ENCODE measurements around the gene CTDNEP1. TPM values are rescaled to one million over a fixed set of nuclear protein-coding genes. Genes with fewer than 3 reads are reported as not detected.

CTDNEP1 gene
- total and polyA plus RNA-seq, 11 donors = 54.0 to 126 (median 107) TPM

DNA sequence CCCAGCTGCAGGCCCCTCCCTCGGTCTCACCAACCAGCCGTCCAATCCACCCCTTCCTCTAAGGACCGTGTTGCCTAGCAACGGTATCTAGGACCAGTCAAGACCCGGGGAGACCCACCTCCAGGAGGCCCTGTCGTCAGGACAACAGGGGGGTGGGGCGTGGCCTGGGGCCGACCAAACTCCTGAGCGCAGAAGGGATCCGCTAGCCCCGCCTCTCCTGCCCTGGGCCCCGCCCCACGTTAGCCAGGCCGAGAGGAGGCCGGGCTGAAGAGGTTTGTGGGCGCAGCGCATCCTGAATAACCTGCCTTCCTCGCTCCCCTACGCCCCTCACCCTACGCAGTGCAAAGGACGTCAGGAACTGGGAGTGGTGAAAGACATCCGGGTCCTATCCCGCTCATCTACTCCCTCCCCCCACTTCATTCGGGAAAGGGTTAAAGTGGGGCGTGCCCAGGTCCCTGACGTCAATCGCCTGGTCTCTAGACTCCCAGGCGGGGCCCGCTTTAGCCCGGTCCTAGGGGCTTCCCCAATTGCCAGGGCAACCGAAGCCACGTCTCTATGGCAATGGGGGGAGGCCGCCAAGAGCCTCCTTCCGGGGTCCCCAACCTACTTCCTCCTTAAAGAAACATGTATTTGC is 46.6 kb downstream of the CTDNEP1 start:
- no peak for TF ChIP-seq POLR2A (IDR thresholded peaks at IDR 0.05)
- TF ChIP-seq, protein P1, sequence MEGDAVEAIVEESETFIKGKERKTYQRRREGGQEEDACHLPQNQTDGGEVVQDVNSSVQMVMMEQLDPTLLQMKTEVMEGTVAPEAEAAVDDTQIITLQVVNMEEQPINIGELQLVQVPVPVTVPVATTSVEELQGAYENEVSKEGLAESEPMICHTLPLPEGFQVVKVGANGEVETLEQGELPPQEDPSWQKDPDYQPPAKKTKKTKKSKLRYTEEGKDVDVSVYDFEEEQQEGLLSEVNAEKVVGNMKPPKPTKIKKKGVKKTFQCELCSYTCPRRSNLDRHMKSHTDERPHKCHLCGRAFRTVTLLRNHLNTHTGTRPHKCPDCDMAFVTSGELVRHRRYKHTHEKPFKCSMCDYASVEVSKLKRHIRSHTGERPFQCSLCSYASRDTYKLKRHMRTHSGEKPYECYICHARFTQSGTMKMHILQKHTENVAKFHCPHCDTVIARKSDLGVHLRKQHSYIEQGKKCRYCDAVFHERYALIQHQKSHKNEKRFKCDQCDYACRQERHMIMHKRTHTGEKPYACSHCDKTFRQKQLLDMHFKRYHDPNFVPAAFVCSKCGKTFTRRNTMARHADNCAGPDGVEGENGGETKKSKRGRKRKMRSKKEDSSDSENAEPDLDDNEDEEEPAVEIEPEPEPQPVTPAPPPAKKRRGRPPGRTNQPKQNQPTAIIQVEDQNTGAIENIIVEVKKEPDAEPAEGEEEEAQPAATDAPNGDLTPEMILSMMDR (IDR thresholded peaks at IDR 0.05) = no peak
- 0 to 1% (median 0%) methylated on average over 32 to 34 of the region's 34 CpGs for WGBS, 4 donors
- Histone ChIP-seq H3K27me3 (no peaks in the 10 kb centered on the region), H3K4me3 (peak overlapping the region; percentile 19 to 79 (median 54)), H3K9me3 (no peaks in the 10 kb centered on the region), H3K27ac (peak overlapping the region in 11 of 12 donors; percentile 45 to 81 (median 62)), H3K4me1 (peaks cover 0 to 21% (median 5%) of the 10 kb centered on the region in 12 donors), H3K36me3 (peaks cover 0 to 32% (median 25%) of the 10 kb centered on the region in 9 donors)
- intact Hi-C loops (cut with DNase I) = no loop called here
- DNase-seq = peak; percentile 88 to 92 (median 89)
- ATAC-seq = peak; percentile 86 to 93 (median 90)

GRCh38 chr17:7204336-7204735 is 47.2 kb downstream of the CTDNEP1 start:
- 74 to 79% (median 75%) methylated on average over 15 of the region's 15 CpGs for WGBS, 4 donors
- intact Hi-C loops (cut with DNase I) = no loop called here
- Histone ChIP-seq H3K27ac (peak overlapping the region in 8 of 12 donors; percentile 52 to 81 (median 68)), H3K36me3 (peaks cover 0 to 32% (median 25%) of the 10 kb centered on the region in 9 donors), H3K9me3 (no peaks in the 10 kb centered on the region), H3K4me1 (peaks cover 0 to 21% (median 5%) of the 10 kb centered on the region in 12 donors), H3K27me3 (no peaks in the 10 kb centered on the region), H3K4me3 (peak overlapping the region in 11 of 12 donors; percentile 34 to 79 (median 55))
- DNase-seq (peak in 1 of 5 donors; percentile 11), ATAC-seq (peak in 2 of 4 donors; percentile 1)
- TF ChIP-seq, protein P1 (IDR thresholded peaks at IDR 0.05) = no peak

DNA sequence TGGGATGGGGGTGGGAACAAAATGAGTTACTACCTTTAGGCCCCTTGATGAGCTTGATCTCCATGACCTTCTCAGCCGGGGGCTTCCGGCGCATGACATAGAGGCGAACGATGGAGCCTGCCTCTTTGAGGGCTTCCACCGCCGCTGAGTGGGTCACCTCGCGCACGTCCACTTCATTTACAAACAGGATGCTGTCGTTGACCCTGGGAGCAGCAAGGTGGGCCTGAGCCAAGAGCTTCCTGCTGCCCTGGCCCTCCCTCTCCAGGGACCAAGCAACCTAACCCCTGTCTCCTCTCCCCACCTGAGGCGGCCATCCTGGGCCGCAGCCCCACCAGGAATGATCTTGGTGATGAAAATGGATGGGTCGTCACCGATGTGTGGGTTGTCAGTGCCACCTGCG is 48.1 kb downstream of the CTDNEP1 start:
- TF ChIP-seq POLR2A (IDR thresholded peaks at IDR 0.05) = no peak
- TF ChIP-seq, protein P1 (IDR thresholded peaks at IDR 0.05) = no peak

GRCh38 chr17:7196651-7197401 is 54.7 kb downstream of the CTDNEP1 start:
- H3K4me3 ChIP-seq = no peak overlapping the region
- DNase-seq = no peak
- no peak overlapping the region for H3K27ac ChIP-seq
- peaks cover 0 to 72% (median 46%) of the 10 kb centered on the region in 9 donors for H3K36me3 ChIP-seq
- no peaks in the 10 kb centered on the region for H3K4me1 ChIP-seq
- TF ChIP-seq, protein P1 (IDR thresholded peaks at IDR 0.05) = no peak
- TF ChIP-seq POLR2A (IDR thresholded peaks at IDR 0.05) = no peak
- no peaks in the 10 kb centered on the region for H3K27me3 ChIP-seq
- intact Hi-C loops (cut with DNase I) = no loop called here
- H3K9me3 ChIP-seq = no peaks in the 10 kb centered on the region
- WGBS, 4 donors = 91 to 94% (median 93%) methylated on average over 19 to 22 of the region's 22 CpGs
- no peak for ATAC-seq

More for the DNA sequence above, 48.1 kb downstream of the CTDNEP1 start:
- no peak overlapping the region for H3K27ac ChIP-seq
- ATAC-seq (no peak), DNase-seq (no peak)
- H3K4me3 ChIP-seq = no peak overlapping the region
- no peaks in the 10 kb centered on the region for H3K27me3 ChIP-seq
- H3K4me1 ChIP-seq = peaks cover 0 to 21% (median 5%) of the 10 kb centered on the region in 12 donors
- H3K9me3 ChIP-seq = no peaks in the 10 kb centered on the region
- intact Hi-C loops (cut with DNase I) = no loop called here
- WGBS, 4 donors = 90 to 98% (median 93%) methylated on average over 5 to 16 of the region's 16 CpGs
- H3K36me3 ChIP-seq = peaks cover 0 to 35% (median 25%) of the 10 kb centered on the region in 9 donors
